ENCODE measurements around the gene GBA2.

DNA sequence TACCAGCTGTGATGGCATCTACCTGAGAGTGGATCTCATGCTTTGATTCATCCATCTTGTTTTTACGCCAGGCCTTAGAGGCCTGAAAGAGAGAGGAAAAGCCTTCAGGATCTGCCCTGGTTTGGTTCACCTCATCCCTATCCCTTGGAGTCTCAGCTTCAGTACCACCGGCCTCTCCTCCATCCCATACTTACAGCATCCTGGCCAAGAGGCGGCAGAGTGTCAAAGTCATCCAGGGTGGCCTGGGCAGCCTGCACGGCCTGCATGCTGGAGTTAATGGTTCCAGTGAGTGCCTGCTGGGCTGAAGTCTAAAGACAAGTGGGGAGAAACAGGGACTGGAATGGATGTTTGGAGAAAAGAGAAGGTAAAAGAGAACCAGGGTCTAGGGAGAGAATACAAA, 29.5 kb downstream of the GBA2 start:
- TF ChIP-seq POLR2A (IDR thresholded peaks at IDR 0.05), result no peak
- TF ChIP-seq, protein P1, sequence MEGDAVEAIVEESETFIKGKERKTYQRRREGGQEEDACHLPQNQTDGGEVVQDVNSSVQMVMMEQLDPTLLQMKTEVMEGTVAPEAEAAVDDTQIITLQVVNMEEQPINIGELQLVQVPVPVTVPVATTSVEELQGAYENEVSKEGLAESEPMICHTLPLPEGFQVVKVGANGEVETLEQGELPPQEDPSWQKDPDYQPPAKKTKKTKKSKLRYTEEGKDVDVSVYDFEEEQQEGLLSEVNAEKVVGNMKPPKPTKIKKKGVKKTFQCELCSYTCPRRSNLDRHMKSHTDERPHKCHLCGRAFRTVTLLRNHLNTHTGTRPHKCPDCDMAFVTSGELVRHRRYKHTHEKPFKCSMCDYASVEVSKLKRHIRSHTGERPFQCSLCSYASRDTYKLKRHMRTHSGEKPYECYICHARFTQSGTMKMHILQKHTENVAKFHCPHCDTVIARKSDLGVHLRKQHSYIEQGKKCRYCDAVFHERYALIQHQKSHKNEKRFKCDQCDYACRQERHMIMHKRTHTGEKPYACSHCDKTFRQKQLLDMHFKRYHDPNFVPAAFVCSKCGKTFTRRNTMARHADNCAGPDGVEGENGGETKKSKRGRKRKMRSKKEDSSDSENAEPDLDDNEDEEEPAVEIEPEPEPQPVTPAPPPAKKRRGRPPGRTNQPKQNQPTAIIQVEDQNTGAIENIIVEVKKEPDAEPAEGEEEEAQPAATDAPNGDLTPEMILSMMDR (IDR thresholded peaks at IDR 0.05), result no peak

Measured in thyroid gland (tissue), 4 donors.